Heart right ventricle (tissue), 16 donors: Measurements from ENCODE around the gene DNAH8. TPM values are rescaled to one million over a fixed set of nuclear protein-coding genes. Genes with fewer than 3 reads are reported as not detected.

Experiments
- ATAC-seq, 8 donors: fragments of 200-7000 bp; cut with Tn5 transposase; one replicate each; pipeline ENCODE4 v1.9.1; 2020; ENCODE audit warnings: mild to moderate bottlenecking in 8 of 8, moderate library complexity in 8 of 8, moderate number of reproducible peaks in 1 of 8
- DNase-seq, 2 donors: peaks; one replicate each; pipeline ENCODE4 v3.0.0-alpha.2; 2020
- H3K27ac ChIP-seq, 10 donors: fragments of 200-600 bp; sonication (generic) in 2 of 10; one replicate each; pipeline versions ENCODE4 v1.5.0 to v1.8.0; 2020 to 2022; ENCODE audit warnings: mild to moderate bottlenecking in 3 of 10
- H3K27me3 ChIP-seq, 7 donors: fragments of 200-600 bp; one replicate each; pipeline ENCODE4 v1.8.0; 2021 to 2022; ENCODE audit warnings: mild to moderate bottlenecking in 2 of 7
- H3K36me3 ChIP-seq, 9 donors: fragments of 200-600 bp; sonication (generic) in 1 of 9; one replicate each; pipeline versions ENCODE4 v1.5.0 to v1.8.0; 2020 to 2022; ENCODE audit warnings: mild to moderate bottlenecking in 2 of 9
- H3K4me1 ChIP-seq, 9 donors: fragments of 200-600 bp; sonication (generic) in 1 of 9; one replicate each; pipeline versions ENCODE4 v1.5.0 to v1.8.0; 2020 to 2022; ENCODE audit warnings: mild to moderate bottlenecking in 4 of 9
- H3K4me3 ChIP-seq, 10 donors: fragments of 200-600 bp; sonication (generic) in 2 of 10; one replicate each; pipeline versions ENCODE4 v1.5.0 to v1.8.0; 2020 to 2022; ENCODE audit warnings: mild to moderate bottlenecking in 7 of 10, moderate library complexity in 2 of 10
- H3K9me3 ChIP-seq, 11 donors: fragments of 200-600 bp in 10 of 11; sonication (generic) in 2 of 11; one replicate each; pipeline versions ENCODE4 v1.5.0 to v1.8.0; 2013 to 2022; ENCODE audit warnings: mild to moderate bottlenecking in 2 of 11, control low read depth in 1 of 11, moderate library complexity in 1 of 11
- WGBS, 2 donors: extraction: QIAGEN DNeasy Blood & Tissue Kit; methylation state at CpG; one replicate each; pipeline ENCODE4 v1.1.7; 2013; ENCODE audit warnings: inconsistent platforms in 1 of 2; 5-methylcytosine and 5-hydroxymethylcytosine counted together
- intact Hi-C, 10 donors: fragments of 100-400 bp; cut with DNase I; formaldehyde crosslinking; loops; one replicate each; pipeline versions ENCODE4 v1.11.1 to v1.14.2; 2022
- polyA plus RNA-seq, 2 donors: library from polyadenylated mRNA; stranded (reverse); fragments of 200-250 nt; gene quantifications; one replicate each; pipeline ENCODE4 v1.2.3, GENCODE V29; 2013
- total RNA-seq, 10 donors: library from RNA; stranded (reverse); fragmentation: NEBNext Ultra II Directional in 3 of 10; extraction: Animal tissue kit (Norgen Biotek cat#: 25700) in 3 of 10; gene quantifications; one replicate each; pipeline versions ENCODE4 v1.2.1 to v1.2.4, GENCODE V29; 2021 to 2023
- TF ChIP-seq, protein P1 (sequence below), 9 donors: fragments of 200-600 bp; sonication (generic) in 2 of 9; IDR thresholded peaks; one replicate each; pipeline versions ENCODE4 v1.5.0 to v1.8.0; 2021 to 2022; ENCODE audit warnings: antibody characterized with exemption in 9 of 9, mild to moderate bottlenecking in 5 of 9, moderate library complexity in 1 of 9
- donor health status: Arrhythmogenic right ventricular cardiomyopathy.
- donor health status: ischemic (EF 13 %, LVEDD 7.1; RV severe dilation, severe dysfunction).
- donor health status: healthy with polysubstance abuse.
- donor health status: DM: no; HTN: yes; CAD: no.
- donor health status: DM: no; HTN: no; CAD: no.
- donor health status: ischemic (EF 25% LVEDD 6.9; RV normal size, moderate dysfunction).
- donor health status: ischemic (EF 25% LVEDD 5.7; RV mildly dilated, moderate dysfunction).
- donor health status: healthy.
- donor health status: DM: yes; HTN: yes; CAD: no.
- donor health status: Ischemic cardiomyopathy.
- donor health status: ischemic (EF 35%, LVEDD 5.7; RV mildly dilated, moderate dysfunction).
- donor health status: nonischemic (EF 11% LVEDD 7.7; RV severe dilation, severe dysfunction).
- donor health status: DM: yes; HTN: yes; CAD: no.
- donor health status: PGD.
- donor health status: ischemic (EF 29% LVEDD 5.4; RV normal size, mild dysfunction).
- donor health status: nonischemic (EF 23%, LVEDD 6.1; RV moderate dilation, normal function).

Gene DNAH8
- total and polyA plus RNA-seq, 12 donors = 0.02 to 0.09 (median 0.03) TPM; not detected in 8

- H3K4me1 ChIP-seq = no peaks in the 10 kb centered on the region
- no peaks in the 10 kb centered on the region for H3K36me3 ChIP-seq
- no peak overlapping the region for H3K27ac ChIP-seq
- intact Hi-C loops = no loop called here
- no peaks in the 10 kb centered on the region for H3K9me3 ChIP-seq
- TF ChIP-seq, protein P1, sequence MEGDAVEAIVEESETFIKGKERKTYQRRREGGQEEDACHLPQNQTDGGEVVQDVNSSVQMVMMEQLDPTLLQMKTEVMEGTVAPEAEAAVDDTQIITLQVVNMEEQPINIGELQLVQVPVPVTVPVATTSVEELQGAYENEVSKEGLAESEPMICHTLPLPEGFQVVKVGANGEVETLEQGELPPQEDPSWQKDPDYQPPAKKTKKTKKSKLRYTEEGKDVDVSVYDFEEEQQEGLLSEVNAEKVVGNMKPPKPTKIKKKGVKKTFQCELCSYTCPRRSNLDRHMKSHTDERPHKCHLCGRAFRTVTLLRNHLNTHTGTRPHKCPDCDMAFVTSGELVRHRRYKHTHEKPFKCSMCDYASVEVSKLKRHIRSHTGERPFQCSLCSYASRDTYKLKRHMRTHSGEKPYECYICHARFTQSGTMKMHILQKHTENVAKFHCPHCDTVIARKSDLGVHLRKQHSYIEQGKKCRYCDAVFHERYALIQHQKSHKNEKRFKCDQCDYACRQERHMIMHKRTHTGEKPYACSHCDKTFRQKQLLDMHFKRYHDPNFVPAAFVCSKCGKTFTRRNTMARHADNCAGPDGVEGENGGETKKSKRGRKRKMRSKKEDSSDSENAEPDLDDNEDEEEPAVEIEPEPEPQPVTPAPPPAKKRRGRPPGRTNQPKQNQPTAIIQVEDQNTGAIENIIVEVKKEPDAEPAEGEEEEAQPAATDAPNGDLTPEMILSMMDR (IDR thresholded peaks at IDR 0.05) = no peak
- H3K4me3 ChIP-seq = no peak overlapping the region
- ATAC-seq (no peak), DNase-seq (no peak)
- peaks cover 0 to 11% (median 0%) of the 10 kb centered on the region in 7 donors for H3K27me3 ChIP-seq
Measured at GRCh38 chr6:38968702-38969149, 253.6 kb downstream of the DNAH8 start.

GRCh38 chr6:38973178-38974057 lies 258.3 kb downstream of the DNAH8 start:
- Histone ChIP-seq H3K4me1 (peaks cover 0 to 16% (median 0%) of the 10 kb centered on the region in 9 donors), H3K27ac (no peak overlapping the region), H3K4me3 (no peak overlapping the region), H3K36me3 (no peaks in the 10 kb centered on the region), H3K27me3 (peaks cover 0 to 15% (median 7%) of the 10 kb centered on the region in 7 donors), H3K9me3 (no peaks in the 10 kb centered on the region)
- ATAC-seq (peak in 7 of 8 donors; percentile 38 to 80 (median 64)), DNase-seq (peak in 1 of 2 donors; percentile 14)
- WGBS, 2 donors = 64 to 70% methylated on average over 8 of the region's 8 CpGs
- TF ChIP-seq, protein P1 (IDR thresholded peaks at IDR 0.05) = peak; percentile 23 to 76 (median 59)
- intact Hi-C loops = loop anchor here in 9 of 10 donors (2.0 to 10.0 kb wide), 7 partner anchors 111 to 339 kb away; partner anchors contain the start of gene KCNK17 (in 1 of the 9)

DNA sequence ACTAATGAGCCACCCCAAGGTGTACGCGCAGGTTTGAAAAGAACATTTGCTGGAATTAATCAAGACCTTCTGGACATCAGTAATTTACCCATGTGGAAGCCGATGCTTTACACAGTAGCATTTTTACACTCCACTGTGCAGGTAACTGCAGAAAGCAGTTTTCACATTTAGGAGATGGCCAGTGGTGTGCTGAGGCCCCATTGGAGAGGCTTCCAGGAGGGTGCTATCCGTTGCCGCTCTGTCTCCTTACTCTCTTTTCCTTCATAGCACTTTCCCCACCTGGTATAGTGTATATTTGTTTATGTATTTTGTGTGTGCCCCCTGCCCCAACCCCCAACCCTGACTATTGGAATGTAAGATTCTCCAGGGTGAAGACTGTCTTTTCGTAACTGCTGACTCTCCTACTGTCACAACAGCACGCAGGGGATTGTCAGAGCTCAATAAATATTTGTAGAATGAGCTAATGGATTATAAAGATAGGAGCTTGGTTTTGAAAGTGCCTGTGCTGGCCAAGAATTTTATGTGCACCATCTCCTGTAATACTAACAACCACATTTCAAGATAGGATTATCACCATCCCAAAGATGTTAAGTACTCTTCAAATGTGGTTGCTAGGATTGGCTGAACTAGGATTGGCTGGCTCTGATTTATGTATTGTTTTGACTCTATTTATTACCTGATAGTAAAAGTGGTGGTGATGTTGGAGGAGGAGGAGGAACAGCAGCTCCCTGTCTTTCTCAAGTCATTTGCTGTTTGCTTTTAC lies 259.5 kb downstream of the DNAH8 start:
- intact Hi-C loops = loop anchor here in 7 of 10 donors (2.0 to 10.0 kb wide), 6 partner anchors 110 to 338 kb away; partner anchors contain the start of gene KCNK17 (in 1 of the 7)
- Histone ChIP-seq H3K27ac (peak overlapping the region in 3 of 10 donors; percentile 12 to 37 (median 25)), H3K27me3 (peaks cover 0 to 25% (median 14%) of the 10 kb centered on the region in 7 donors), H3K9me3 (no peaks in the 10 kb centered on the region), H3K4me3 (no peak overlapping the region), H3K4me1 (peaks cover 0 to 16% (median 0%) of the 10 kb centered on the region in 9 donors), H3K36me3 (no peaks in the 10 kb centered on the region)
- 48 to 50% methylated on average over 7 of the region's 7 CpGs for WGBS, 2 donors
- DNase-seq (no peak), ATAC-seq (peak in 5 of 8 donors; percentile 31 to 76 (median 62))
- TF ChIP-seq, protein P1 (IDR thresholded peaks at IDR 0.05) = no peak

GRCh38 chr6:38975621-38976049 lies 260.5 kb downstream of the DNAH8 start:
- intact Hi-C loops = loop anchor here in 3 of 10 donors (2.0 to 10.0 kb wide), 3 partner anchors 109 to 333 kb away; no protein-coding TSS in a partner anchor

More at GRCh38 chr6:38975621-38976049, 260.5 kb downstream of the DNAH8 start:
- 42 to 57% methylated on average over 2 of the region's 2 CpGs for WGBS, 2 donors
- no peak for DNase-seq
- Histone ChIP-seq H3K36me3 (no peaks in the 10 kb centered on the region), H3K4me3 (no peak overlapping the region), H3K9me3 (no peaks in the 10 kb centered on the region), H3K4me1 (peaks cover 0 to 16% (median 0%) of the 10 kb centered on the region in 9 donors), H3K27ac (no peak overlapping the region), H3K27me3 (peaks cover 0 to 34% (median 20%) of the 10 kb centered on the region in 7 donors)
- TF ChIP-seq, protein P1 (IDR thresholded peaks at IDR 0.05) = no peak
- ATAC-seq = no peak
